IMR-90 (cell line): ENCODE data around the gene TBC1D8. TPM values are rescaled to one million over a fixed set of nuclear protein-coding genes. Genes with fewer than 3 reads are reported as not detected.

Experiments used
- ATAC-seq: fragments of 200-7000 bp; cut with Tn5 transposase; 2 replicates; pipeline ENCODE4 v1.9.1; 2020; ENCODE audit warnings: low read depth, mild to moderate bottlenecking, moderate library complexity
- BruUV-seq: library from RNA; stranded (reverse); fragments of 400-500 nt; replicated peaks from 2 replicates; lab custom pipeline; 2021; lab: Mats Ljungman, UMichigan
- CTCF ChIA-PET: fragments of 300-600 bp; formaldehyde crosslinking; extraction: SDS; loops from one replicate; lab custom pipeline; 2021; ENCODE audit warnings: antibody characterized with exemption; lab: Yijun Ruan, JAX
- POLR2A ChIA-PET: fragments of 300-600 bp; sonication (Branson Sonifier 250); formaldehyde crosslinking; loops from one replicate; lab custom pipeline; 2022; ENCODE audit warnings: antibody characterized with exemption; ENCODE audit not compliant: unreplicated experiment; lab: Charles Lee
- DNase-seq: peaks from one replicate; pipeline ENCODE4 v3.0.0; 2013
- H2AFZ ChIP-seq: replicated peaks from 2 replicates; pipeline ENCODE3; 2013; ENCODE audit warnings: low read length, mild to moderate bottlenecking; ENCODE audit not compliant: poor library complexity
- H2AK5ac ChIP-seq: 2 replicates; pipeline ENCODE4 v1.6.1; 2013; ENCODE audit warnings: low read depth, low read length, inconsistent platforms
- H2AK9ac ChIP-seq: replicated peaks from 2 replicates; pipeline ENCODE3; 2013; ENCODE audit warnings: mild to moderate bottlenecking, low read depth, low read length, moderate library complexity; ENCODE audit not compliant: poor library complexity
- H2BK120ac ChIP-seq: 2 replicates; pipeline ENCODE4 v1.6.1; 2013; ENCODE audit warnings: low read depth, low read length, inconsistent platforms
- H2BK15ac ChIP-seq: 3 replicates; pipeline ENCODE4 v1.6.1; 2013; ENCODE audit warnings: low read depth, low read length, inconsistent platforms
- H2BK20ac ChIP-seq: 2 replicates; pipeline ENCODE4 v1.6.1; 2013; ENCODE audit warnings: low read depth, mild to moderate bottlenecking, inconsistent platforms, low read length, moderate library complexity
- H2BK5ac ChIP-seq: 2 replicates; pipeline ENCODE4 v1.6.1; 2013; ENCODE audit warnings: mild to moderate bottlenecking, low read depth, low read length, inconsistent platforms; ENCODE audit not compliant: poor library complexity, severe bottlenecking
- H3K14ac ChIP-seq: replicated peaks from 2 replicates; pipeline ENCODE4 v1.6.1; 2013; ENCODE audit warnings: low read depth, low read length, inconsistent platforms
- H3K18ac ChIP-seq: 2 replicates; pipeline ENCODE4 v1.6.1; 2013; ENCODE audit warnings: low read depth, low read length, control low read depth
- H3K23ac ChIP-seq: 2 replicates; pipeline ENCODE4 v1.6.1; 2013; ENCODE audit warnings: low read depth, low read length, inconsistent platforms
- H3K27ac ChIP-seq: 2 replicates; pipeline ENCODE4 v1.5.1; 2013; ENCODE audit warnings: mild to moderate bottlenecking, control low read depth, low read length; ENCODE audit not compliant: insufficient read depth
- H3K27me3 ChIP-seq: 2 replicates; pipeline ENCODE4 v1.6.1; 2013; ENCODE audit warnings: low read length; ENCODE audit not compliant: control insufficient read depth, insufficient read depth
- H3K36me3 ChIP-seq: 2 replicates; pipeline ENCODE4 v1.6.1; 2013; ENCODE audit warnings: low read length, mixed read lengths; ENCODE audit not compliant: control insufficient read depth, insufficient read depth
- H3K4ac ChIP-seq: 2 replicates; pipeline ENCODE4 v1.6.1; 2013; ENCODE audit warnings: low read depth, low read length, inconsistent platforms
- H3K4me1 ChIP-seq: 2 replicates; pipeline ENCODE4 v1.6.1; 2013; ENCODE audit warnings: low read length, mixed read lengths; ENCODE audit not compliant: control insufficient read depth, insufficient read depth
- H3K4me2 ChIP-seq: 2 replicates; pipeline ENCODE4 v1.6.1; 2013; ENCODE audit warnings: low read depth, mild to moderate bottlenecking, control low read depth, low read length, moderate library complexity
- H3K4me3 ChIP-seq: 2 replicates; pipeline ENCODE4 v1.5.1; 2013; ENCODE audit warnings: low read depth, mild to moderate bottlenecking, control low read depth, low read length, moderate library complexity; ENCODE audit not compliant: insufficient read depth
- H3K56ac ChIP-seq: 2 replicates; pipeline ENCODE4 v1.6.1; 2013; ENCODE audit warnings: low read length, inconsistent platforms; ENCODE audit not compliant: insufficient read depth; ENCODE audit errors: extremely low read depth
- H3K79me1 ChIP-seq, 2 experiments: 2 replicates each; pipeline ENCODE4 v1.6.1; 2013; ENCODE audit warnings: low read length in 2 of 2, inconsistent platforms in 1 of 2, low read depth in 1 of 2
- H3K9ac ChIP-seq: 2 replicates; pipeline ENCODE4 v1.6.1; 2013; ENCODE audit warnings: low read depth, low read length, control low read depth
- H3K9me1 ChIP-seq: 2 replicates; pipeline ENCODE4 v1.6.1; 2013; ENCODE audit warnings: low read length, inconsistent platforms; ENCODE audit not compliant: insufficient read depth
- H3K9me3 ChIP-seq: 2 replicates; pipeline ENCODE4 v1.6.1; 2013; ENCODE audit warnings: low read length; ENCODE audit not compliant: control insufficient read depth, insufficient read depth
- H4K20me1 ChIP-seq: 2 replicates; pipeline ENCODE4 v1.6.1; 2013; ENCODE audit warnings: low read length, inconsistent platforms; ENCODE audit not compliant: insufficient read depth
- H4K5ac ChIP-seq: 2 replicates; pipeline ENCODE4 v1.6.1; 2013; ENCODE audit warnings: mild to moderate bottlenecking, low read depth, low read length, control low read depth
- H4K8ac ChIP-seq, 2 experiments: 2 replicates each; pipeline ENCODE4 v1.6.1; 2013; ENCODE audit warnings: low read depth in 2 of 2, low read length in 2 of 2, control low read depth in 1 of 2, inconsistent platforms in 1 of 2
- H4K91ac ChIP-seq: 2 replicates; pipeline ENCODE4 v1.6.1; 2013; ENCODE audit warnings: low read depth, low read length, inconsistent platforms; ENCODE audit not compliant: insufficient read depth
- BHLHE40 ChIP-seq: fragments of 150-350 bp; IDR thresholded peaks from 2 replicates; pipeline ENCODE4 v1.6.1; 2016; ENCODE audit warnings: mild to moderate bottlenecking, low read depth, low read length
- CEBPB ChIP-seq: IDR thresholded peaks from 2 replicates; pipeline ENCODE4 v1.6.1; 2012; ENCODE audit warnings: low read depth, low read length, improper control_type of control experiment
- CHD1 ChIP-seq: IDR thresholded peaks from 2 replicates; pipeline ENCODE4 v1.6.1; 2012; ENCODE audit warnings: low read depth, low read length, improper control_type of control experiment
- FOS ChIP-seq: fragments of 150-350 bp; IDR thresholded peaks from 2 replicates; pipeline ENCODE4 v1.6.1; 2016; ENCODE audit warnings: low read depth, low read length
- MAFK ChIP-seq: IDR thresholded peaks from 2 replicates; pipeline ENCODE4 v1.6.1; 2012; ENCODE audit warnings: low read depth, low read length, improper control_type of control experiment
- MAZ ChIP-seq: IDR thresholded peaks from 2 replicates; pipeline ENCODE4 v1.6.1; 2012; ENCODE audit warnings: low read depth, mild to moderate bottlenecking, low read length, improper control_type of control experiment, moderate library complexity, borderline replicate concordance
- MXI1 ChIP-seq: IDR thresholded peaks from 2 replicates; pipeline ENCODE4 v1.6.1; 2012; ENCODE audit warnings: low read depth, mild to moderate bottlenecking, low read length, moderate library complexity, borderline replicate concordance
- NFE2L2 ChIP-seq: fragments of 150-350 bp; IDR thresholded peaks from 2 replicates; pipeline ENCODE4 v1.6.1; 2016; ENCODE audit warnings: low read depth, mild to moderate bottlenecking, low read length
- RAD21 ChIP-seq: IDR thresholded peaks from 2 replicates; pipeline ENCODE4 v1.6.1; 2012; ENCODE audit warnings: low read length, improper control_type of control experiment
- RFX5 ChIP-seq: IDR thresholded peaks from 2 replicates; pipeline ENCODE4 v1.8.0; 2012; ENCODE audit warnings: low read depth, mild to moderate bottlenecking, low read length, moderate library complexity
- SMC3 ChIP-seq: fragments of 150-350 bp; IDR thresholded peaks from 2 replicates; pipeline ENCODE4 v1.6.1; 2016; ENCODE audit warnings: low read depth, mild to moderate bottlenecking, antibody characterized with exemption, low read length, moderate library complexity
- WGBS, 2 experiments: methylation state at CpG; one replicate each; pipeline versions ENCODE4 v1.1.5 to v1.1.7; 2013; ENCODE audit warnings: missing lambda C conversion rate in 2 of 2; ENCODE audit not compliant: insufficient read length in 1 of 2; ENCODE audit errors: extremely low coverage in 2 of 2; 5-methylcytosine and 5-hydroxymethylcytosine counted together
- dilution Hi-C: fragments of 300-500 bp; cut with HindIII; formaldehyde crosslinking; loops from one replicate; pipeline ENCODE4 v1.14.3; 2018; ENCODE audit warnings: low sequenced_read_pairs; ENCODE audit not compliant: unreplicated experiment
- in situ Hi-C: fragments of 300-500 bp; cut with MboI; formaldehyde crosslinking; loops from 3 replicates; pipeline ENCODE4 v1.14.3; 2019; ENCODE audit warnings: low sequenced_read_pairs, inconsistent platforms, mixed read lengths
- intact Hi-C: fragments of 100-400 bp; cut with micrococcal nuclease; formaldehyde crosslinking; loops from 2 replicates; pipeline ENCODE4 v1.10.0; 2022
- polyA plus RNA-seq, 3 experiments: library from polyadenylated mRNA; depleted of rRNA; stranded (reverse); fragments of >200 nt; gene quantifications; 2 replicates each; pipeline ENCODE4 v1.2.3, GENCODE V29; 2012; ENCODE audit warnings: low replicate concordance in 1 of 3
- total RNA-seq: library from RNA; depleted of rRNA; stranded (reverse); fragments of >200 nt; gene quantifications from 2 replicates; pipeline ENCODE4 v1.2.3, GENCODE V29; 2012
- TF ChIP-seq, protein P1 (sequence below): fragments of 150-350 bp; IDR thresholded peaks from 2 replicates; pipeline ENCODE4 v1.6.1; 2016; ENCODE audit warnings: low read depth, mild to moderate bottlenecking, low read length, moderate library complexity, borderline replicate concordance
- TF ChIP-seq, protein P2 (sequence below): fragments of 150-350 bp; IDR thresholded peaks from 2 replicates; pipeline ENCODE4 v1.6.1; 2017; ENCODE audit warnings: mild to moderate bottlenecking, antibody characterized with exemption, low read length, low read depth
- TF ChIP-seq, protein P3 (sequence below): conservative IDR thresholded peaks from 2 replicates; pipeline ENCODE4 v1.5.1; 2012; ENCODE audit warnings: mild to moderate bottlenecking, low read depth, low read length, improper control_type of control experiment

The TBC1D8 gene
- total and polyA plus RNA-seq, 2 of the 4 experiments (the other 2 are of a cell fraction): 1.3 to 1.5 TPM

DNA sequence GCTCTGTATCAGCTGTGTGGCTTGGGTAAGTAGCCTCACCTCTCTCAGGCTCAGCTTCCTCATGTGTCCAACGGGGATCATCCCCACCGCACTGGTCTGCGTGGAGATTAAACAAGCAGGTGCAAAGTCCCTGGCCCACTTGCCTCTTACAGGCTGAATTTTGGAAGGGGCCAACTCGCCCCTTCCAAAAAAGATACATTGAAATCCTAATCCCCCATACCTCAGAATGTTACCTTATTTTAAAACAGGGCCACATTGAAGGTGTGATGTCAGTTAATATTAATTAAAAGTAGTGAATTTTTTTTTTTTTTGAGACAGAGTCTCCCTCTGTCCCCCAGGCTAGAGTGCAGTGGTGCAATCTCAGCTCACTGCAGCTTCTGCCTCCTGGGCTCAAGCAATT lies 34.8 kb downstream of the TBC1D8 start:
- H4K5ac ChIP-seq: no peak overlapping the region
- H3K36me3 ChIP-seq: no peaks in the 10 kb centered on the region
- in situ Hi-C loops (no loop called here), intact Hi-C loops (no loop called here), dilution Hi-C loops (no loop called here)
- H4K91ac ChIP-seq: no peak overlapping the region
- CTCF ChIA-PET: no interaction called here
- no peak overlapping the region for H2BK5ac ChIP-seq
- H3K27me3 ChIP-seq: no peaks in the 10 kb centered on the region; the same call in 1 of the 2 replicates
- H2BK15ac ChIP-seq: no peak overlapping the region
- no peak overlapping the region for H2AK9ac ChIP-seq
- H2AK5ac ChIP-seq: no peak overlapping the region; the same call in 1 of the 2 replicates
- ATAC-seq (no peak), DNase-seq (no peak)
- POLR2A ChIA-PET: no interaction called here
- H3K9ac ChIP-seq: no peak overlapping the region
- peaks cover 24% of the 10 kb centered on the region for H3K9me1 ChIP-seq
- no CpG with 5 or more reads among the region's 4 CpGs for WGBS, 2 experiments
- H3K4me2 ChIP-seq: no peak overlapping the region
- peak overlapping the region; percentile 17; the same call in 1 of the 2 replicates for H2BK20ac ChIP-seq
- peaks cover 0 to 56% of the 10 kb centered on the region in 2 experiments; a peak in 2 of 4 replicates for H3K79me1 ChIP-seq
- no peak overlapping the region for H3K23ac ChIP-seq
- H2AFZ ChIP-seq: no peak overlapping the region
- 0 out of 2 replicates have a peak overlapping the region, but pooled peaks have one; percentile 5 for H2BK120ac ChIP-seq
- H3K27ac ChIP-seq: no peak overlapping the region
- peaks cover 14% of the 10 kb centered on the region for H3K4me1 ChIP-seq
- peak overlapping the region in 1 of 2 experiments; percentile 16; a peak in 1 of 4 replicates for H4K8ac ChIP-seq
- H3K56ac ChIP-seq: no peak overlapping the region
- no peak overlapping the region for H3K18ac ChIP-seq
- no peak overlapping the region for H3K14ac ChIP-seq
- no peak overlapping the region for H3K4ac ChIP-seq
- no peak overlapping the region for H3K4me3 ChIP-seq
- no peaks in the 10 kb centered on the region for H4K20me1 ChIP-seq
- H3K9me3 ChIP-seq: no peaks in the 10 kb centered on the region
- TF ChIP-seq FOS (no peak), SMC3 (no peak), MAZ (no peak), BHLHE40 (no peak), NFE2L2 (no peak), MXI1 (no peak), MAFK (no peak), RFX5 (no peak), CEBPB (no peak), CHD1 (no peak), RAD21 (no peak)
- TF ChIP-seq, protein P1, sequence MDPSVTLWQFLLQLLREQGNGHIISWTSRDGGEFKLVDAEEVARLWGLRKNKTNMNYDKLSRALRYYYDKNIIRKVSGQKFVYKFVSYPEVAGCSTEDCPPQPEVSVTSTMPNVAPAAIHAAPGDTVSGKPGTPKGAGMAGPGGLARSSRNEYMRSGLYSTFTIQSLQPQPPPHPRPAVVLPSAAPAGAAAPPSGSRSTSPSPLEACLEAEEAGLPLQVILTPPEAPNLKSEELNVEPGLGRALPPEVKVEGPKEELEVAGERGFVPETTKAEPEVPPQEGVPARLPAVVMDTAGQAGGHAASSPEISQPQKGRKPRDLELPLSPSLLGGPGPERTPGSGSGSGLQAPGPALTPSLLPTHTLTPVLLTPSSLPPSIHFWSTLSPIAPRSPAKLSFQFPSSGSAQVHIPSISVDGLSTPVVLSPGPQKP: no peak
- TF ChIP-seq, protein P2, sequence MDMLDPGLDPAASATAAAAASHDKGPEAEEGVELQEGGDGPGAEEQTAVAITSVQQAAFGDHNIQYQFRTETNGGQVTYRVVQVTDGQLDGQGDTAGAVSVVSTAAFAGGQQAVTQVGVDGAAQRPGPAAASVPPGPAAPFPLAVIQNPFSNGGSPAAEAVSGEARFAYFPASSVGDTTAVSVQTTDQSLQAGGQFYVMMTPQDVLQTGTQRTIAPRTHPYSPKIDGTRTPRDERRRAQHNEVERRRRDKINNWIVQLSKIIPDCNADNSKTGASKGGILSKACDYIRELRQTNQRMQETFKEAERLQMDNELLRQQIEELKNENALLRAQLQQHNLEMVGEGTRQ: no peak
- TF ChIP-seq, protein P3, sequence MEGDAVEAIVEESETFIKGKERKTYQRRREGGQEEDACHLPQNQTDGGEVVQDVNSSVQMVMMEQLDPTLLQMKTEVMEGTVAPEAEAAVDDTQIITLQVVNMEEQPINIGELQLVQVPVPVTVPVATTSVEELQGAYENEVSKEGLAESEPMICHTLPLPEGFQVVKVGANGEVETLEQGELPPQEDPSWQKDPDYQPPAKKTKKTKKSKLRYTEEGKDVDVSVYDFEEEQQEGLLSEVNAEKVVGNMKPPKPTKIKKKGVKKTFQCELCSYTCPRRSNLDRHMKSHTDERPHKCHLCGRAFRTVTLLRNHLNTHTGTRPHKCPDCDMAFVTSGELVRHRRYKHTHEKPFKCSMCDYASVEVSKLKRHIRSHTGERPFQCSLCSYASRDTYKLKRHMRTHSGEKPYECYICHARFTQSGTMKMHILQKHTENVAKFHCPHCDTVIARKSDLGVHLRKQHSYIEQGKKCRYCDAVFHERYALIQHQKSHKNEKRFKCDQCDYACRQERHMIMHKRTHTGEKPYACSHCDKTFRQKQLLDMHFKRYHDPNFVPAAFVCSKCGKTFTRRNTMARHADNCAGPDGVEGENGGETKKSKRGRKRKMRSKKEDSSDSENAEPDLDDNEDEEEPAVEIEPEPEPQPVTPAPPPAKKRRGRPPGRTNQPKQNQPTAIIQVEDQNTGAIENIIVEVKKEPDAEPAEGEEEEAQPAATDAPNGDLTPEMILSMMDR: no peak
- BruUV-seq: no TSS peak
